MCF 10A (cell line): Measurements from ENCODE around the gene PRSS36. TPM values are rescaled to one million over a fixed set of nuclear protein-coding genes. Genes with fewer than 3 reads are reported as not detected.
"Not testable (repeated sequence)": the region's sequence is repeated elsewhere in the genome, so short reads cannot be mapped to it uniquely, and the experiment has no call there.

Source experiments
- BruUV-seq: library from RNA; stranded (reverse); fragments of 400-500 nt; replicated peaks from 2 replicates; lab custom pipeline; 2021; lab: Mats Ljungman, UMichigan
- CTCF ChIA-PET: fragments of 300-600 bp; sonication (Branson Sonifier 250); formaldehyde crosslinking; extraction: SDS; loops from one replicate; lab custom pipeline; 2021; ENCODE audit warnings: antibody characterized with exemption, inconsistent platforms; lab: Yijun Ruan, JAX
- POLR2A ChIA-PET: fragments of 300-600, 350-650 bp; sonication (Branson Sonifier 250); formaldehyde crosslinking; extraction: SDS; loops from one replicate; lab custom pipeline; 2020; ENCODE audit warnings: antibody characterized with exemption, inconsistent platforms; lab: Yijun Ruan, JAX
- DNase-seq: peaks from one replicate; pipeline ENCODE4 v3.0.0-alpha.2; 2018; ENCODE audit not compliant: unreplicated experiment
- H3K27ac Mint-ChIP-seq: one replicate; pipeline ENCODE4 v1.8.0; 2022; ENCODE audit warnings: mild to moderate bottlenecking, low read depth, mixed read lengths; ENCODE audit not compliant: unreplicated experiment
- H3K27me3 Mint-ChIP-seq: one replicate; pipeline ENCODE4 v1.8.0; 2022; ENCODE audit warnings: mixed read lengths; ENCODE audit not compliant: insufficient read depth, unreplicated experiment
- H3K36me3 Mint-ChIP-seq: one replicate; pipeline ENCODE4 v1.8.0; 2022; ENCODE audit warnings: mild to moderate bottlenecking, moderate library complexity, mixed read lengths; ENCODE audit not compliant: insufficient read depth, unreplicated experiment
- H3K4me1 Mint-ChIP-seq: one replicate; pipeline ENCODE4 v1.8.0; 2022; ENCODE audit warnings: mixed read lengths; ENCODE audit not compliant: insufficient read depth, unreplicated experiment
- H3K4me3 Mint-ChIP-seq: one replicate; pipeline ENCODE4 v1.8.0; 2022; ENCODE audit warnings: mild to moderate bottlenecking, moderate library complexity, mixed read lengths; ENCODE audit not compliant: unreplicated experiment
- H3K9me3 Mint-ChIP-seq: one replicate; pipeline ENCODE4 v1.8.0; 2022; ENCODE audit warnings: mixed read lengths; ENCODE audit not compliant: unreplicated experiment
- intact Hi-C: fragments of 100-400 bp; cut with micrococcal nuclease; formaldehyde crosslinking; loops from 2 replicates; pipeline ENCODE4 v1.14.1; 2022
- total RNA-seq: library from RNA; stranded (reverse); gene quantifications from 2 replicates; pipeline ENCODE4 v1.2.3, GENCODE V29; 2022
- TF ChIP-seq, protein P1 (sequence below): fragments of 200-600 bp; IDR thresholded peaks from one replicate; pipeline ENCODE4 v1.8.0; 2022; ENCODE audit warnings: antibody characterized with exemption, mild to moderate bottlenecking; ENCODE audit not compliant: unreplicated experiment

The PRSS36 gene
- total RNA-seq, 1 experiment from 2014 or later: 1.0 TPM

DNA sequence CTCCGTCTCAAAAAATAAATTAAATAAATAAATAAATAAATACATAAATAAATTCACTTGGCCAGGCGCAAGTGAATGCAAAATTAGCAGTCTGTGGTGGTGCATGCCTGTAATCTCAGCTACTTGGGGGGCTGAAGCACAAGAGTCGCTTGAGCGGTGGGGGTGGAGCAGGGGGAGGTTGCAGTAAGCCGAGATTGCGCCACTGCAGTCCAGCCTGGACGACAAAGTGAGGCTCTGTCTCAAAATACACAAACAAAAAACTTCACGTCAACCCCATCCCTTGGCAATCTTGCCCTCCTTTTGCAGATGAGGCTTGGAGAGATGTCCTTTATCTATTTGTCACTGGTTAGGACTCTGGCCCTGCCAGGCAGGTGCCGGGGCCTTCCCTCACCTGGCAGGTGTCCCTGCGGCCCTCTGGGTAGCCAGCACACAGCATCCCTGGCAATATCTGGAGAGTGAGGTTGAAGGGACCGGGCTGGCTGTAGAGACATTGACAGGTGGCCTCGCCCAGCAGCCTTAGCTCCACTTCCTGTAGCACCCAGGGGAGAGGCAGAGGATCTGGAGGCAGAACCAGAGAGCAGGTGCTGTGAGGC is 4.4 kb downstream of the PRSS36 start:
- ChIA-PET CTCF (interaction anchor here (0.6 to 2.5 kb wide), 5 partner anchors 11 to 724 kb away, joined by 4 to 7 read pairs (median 5); partner anchors contain the start of gene ZNF843), POLR2A (interaction anchor here (1.1 kb wide), 1 partner anchor 28 kb away, joined by 3 read pairs; the partner anchor contains the start of gene KAT8)
- Mint-ChIP-seq H3K27me3 (no peaks in the 10 kb centered on the region), H3K4me1 (peaks cover 12% of the 10 kb centered on the region), H3K4me3 (no peak overlapping the region), H3K9me3 (no peaks in the 10 kb centered on the region), H3K27ac (no peak overlapping the region), H3K36me3 (no peaks in the 10 kb centered on the region)
- BruUV-seq: no TSS peak
- TF ChIP-seq, protein P1, sequence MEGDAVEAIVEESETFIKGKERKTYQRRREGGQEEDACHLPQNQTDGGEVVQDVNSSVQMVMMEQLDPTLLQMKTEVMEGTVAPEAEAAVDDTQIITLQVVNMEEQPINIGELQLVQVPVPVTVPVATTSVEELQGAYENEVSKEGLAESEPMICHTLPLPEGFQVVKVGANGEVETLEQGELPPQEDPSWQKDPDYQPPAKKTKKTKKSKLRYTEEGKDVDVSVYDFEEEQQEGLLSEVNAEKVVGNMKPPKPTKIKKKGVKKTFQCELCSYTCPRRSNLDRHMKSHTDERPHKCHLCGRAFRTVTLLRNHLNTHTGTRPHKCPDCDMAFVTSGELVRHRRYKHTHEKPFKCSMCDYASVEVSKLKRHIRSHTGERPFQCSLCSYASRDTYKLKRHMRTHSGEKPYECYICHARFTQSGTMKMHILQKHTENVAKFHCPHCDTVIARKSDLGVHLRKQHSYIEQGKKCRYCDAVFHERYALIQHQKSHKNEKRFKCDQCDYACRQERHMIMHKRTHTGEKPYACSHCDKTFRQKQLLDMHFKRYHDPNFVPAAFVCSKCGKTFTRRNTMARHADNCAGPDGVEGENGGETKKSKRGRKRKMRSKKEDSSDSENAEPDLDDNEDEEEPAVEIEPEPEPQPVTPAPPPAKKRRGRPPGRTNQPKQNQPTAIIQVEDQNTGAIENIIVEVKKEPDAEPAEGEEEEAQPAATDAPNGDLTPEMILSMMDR: no peak
- DNase-seq: no peak
- intact Hi-C loops: no loop called here

DNA sequence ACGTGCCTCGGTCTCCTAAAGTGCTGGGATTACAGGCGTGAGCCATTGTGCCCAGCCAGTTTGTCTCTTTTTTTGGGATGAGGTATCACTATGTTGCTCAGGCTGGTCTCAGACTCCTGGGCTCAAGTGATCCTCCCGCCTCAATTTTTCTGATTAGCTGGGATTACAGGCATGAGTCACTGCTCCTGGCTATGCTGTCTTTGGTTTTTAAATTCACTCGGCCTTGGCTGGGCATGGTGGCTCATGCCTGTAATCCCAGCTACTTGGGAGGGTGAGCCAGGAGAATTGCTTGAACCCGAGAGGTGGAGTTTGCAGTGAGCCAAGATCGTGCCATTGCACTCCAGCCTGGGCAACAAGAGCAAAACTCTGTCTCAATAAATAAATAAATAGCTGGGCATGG is 5.4 kb downstream of the PRSS36 start:
- CTCF ChIA-PET: interaction anchor here (0.6 to 3.2 kb wide), 13 partner anchors 12 to 725 kb away, joined by 3 to 29 read pairs (median 4); partner anchors contain the start of genes KAT8 and ZNF843
- H3K27me3 Mint-ChIP-seq, H3K27ac Mint-ChIP-seq, H3K36me3 Mint-ChIP-seq, BruUV-seq, DNase-seq, H3K4me3 Mint-ChIP-seq, H3K9me3 Mint-ChIP-seq: not testable (repeated sequence)
- intact Hi-C loops: loop anchor here (5.0 kb wide), 2 partner anchors 33 to 112 kb away; partner anchors contain the start of gene STX4
- POLR2A ChIA-PET: interaction anchor here (3.3 kb wide), 1 partner anchor 36 kb away, joined by 53 read pairs; the partner anchor contains the start of gene FUS
- peaks cover 13% of the 10 kb centered on the region for H3K4me1 Mint-ChIP-seq

DNA sequence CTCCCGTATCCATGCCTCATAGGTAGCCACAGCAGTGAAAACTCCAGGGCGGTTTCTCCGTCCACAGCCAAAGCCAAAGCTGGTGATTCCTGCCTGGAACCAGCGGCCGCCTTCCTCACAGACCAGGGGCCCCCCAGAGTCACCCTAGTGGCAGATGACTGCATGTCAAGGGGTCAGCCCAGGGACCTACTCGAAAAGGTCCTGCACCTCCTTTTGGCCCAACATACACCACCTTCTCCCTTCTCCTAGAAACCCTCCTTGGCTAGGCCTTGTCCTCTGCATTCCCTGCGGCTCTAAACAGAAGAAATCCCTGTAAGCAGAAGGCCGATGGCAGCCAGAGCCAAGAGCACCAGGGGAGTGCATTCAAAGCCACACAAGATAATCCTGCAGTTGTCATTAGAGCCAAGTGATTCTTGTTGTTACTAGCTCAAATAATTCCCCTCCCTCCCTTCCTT is 6.1 kb downstream of the PRSS36 start:
- no peak overlapping the region for H3K27ac Mint-ChIP-seq
- BruUV-seq: no TSS peak
- no peaks in the 10 kb centered on the region for H3K36me3 Mint-ChIP-seq
- H3K9me3 Mint-ChIP-seq: no peaks in the 10 kb centered on the region
- intact Hi-C loops: loop anchor here (2.0 to 5.0 kb wide), 3 partner anchors 34 to 111 kb away; partner anchors contain the start of gene STX4
- no peaks in the 10 kb centered on the region for H3K27me3 Mint-ChIP-seq
- DNase-seq: no peak
- ChIA-PET POLR2A (interaction anchor here (0.6 to 3.3 kb wide), 3 partner anchors 20 to 44 kb away, joined by 3 to 53 read pairs (median 4); partner anchors contain the start of gene FUS), CTCF (interaction anchor here (0.6 to 3.8 kb wide), 16 partner anchors 8 to 725 kb away, joined by 3 to 29 read pairs (median 5); partner anchors contain the start of genes BCKDK, KAT8 and ZNF843)
- peaks cover 13% of the 10 kb centered on the region for H3K4me1 Mint-ChIP-seq
- TF ChIP-seq, protein P1: no peak
- peak overlapping the region; percentile 71 for H3K4me3 Mint-ChIP-seq

DNA sequence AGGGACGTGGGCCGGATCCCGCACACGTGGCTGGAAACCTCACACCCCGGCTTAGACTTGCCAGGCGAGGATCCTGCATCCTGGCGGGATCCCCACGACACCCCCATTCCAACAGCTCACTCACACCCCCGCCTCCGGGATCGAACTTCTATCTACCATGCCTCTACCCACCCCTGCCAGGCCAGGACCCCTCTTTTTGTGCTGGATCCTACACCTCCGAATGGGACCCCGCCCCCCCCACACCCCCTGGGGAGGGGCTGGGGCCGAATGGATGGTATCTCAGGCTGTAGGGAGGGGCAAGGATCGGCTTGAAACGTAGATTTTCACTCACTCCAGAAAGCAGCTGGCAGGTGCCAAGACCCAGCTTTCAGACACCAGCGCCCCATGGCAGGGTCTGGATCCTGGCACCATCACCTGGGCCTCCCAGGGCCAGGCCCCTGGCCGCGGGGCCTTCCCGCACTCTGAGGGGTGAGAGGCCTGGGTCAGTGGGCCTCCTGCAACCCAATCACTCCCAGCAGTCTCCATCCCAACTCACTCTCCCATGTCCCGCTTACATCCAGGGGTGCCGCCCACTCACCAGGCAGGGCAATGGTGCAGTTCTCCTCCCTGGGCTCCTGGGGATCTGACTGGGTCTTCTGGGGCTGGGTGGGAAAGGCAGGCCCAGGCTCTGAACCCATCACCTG is 6.7 kb downstream of the PRSS36 start:
- ChIA-PET POLR2A (interaction anchor here (0.6 to 3.3 kb wide), 16 partner anchors 12 to 366 kb away, joined by 3 to 76 read pairs (median 4); partner anchors contain the start of genes ARMC5, FUS, KAT8 and VKORC1), CTCF (interaction anchor here (0.6 to 3.8 kb wide), 38 partner anchors 7 to 1309 kb away, joined by 3 to 29 read pairs (median 4); partner anchors contain the start of genes KAT8 and ZNF843)
- Mint-ChIP-seq H3K27me3 (no peaks in the 10 kb centered on the region), H3K36me3 (no peaks in the 10 kb centered on the region), H3K4me1 (peaks cover 19% of the 10 kb centered on the region), H3K27ac (no peak overlapping the region), H3K4me3 (peak overlapping the region; percentile 71), H3K9me3 (no peaks in the 10 kb centered on the region)
- intact Hi-C loops: loop anchor here (2.0 to 5.0 kb wide), 3 partner anchors 34 to 111 kb away; partner anchors contain the start of gene STX4
- no TSS peak for BruUV-seq
- DNase-seq: no peak
- TF ChIP-seq, protein P1: no peak
